Neutrophil (primary cell): ENCODE data around the gene SUPT3H.

Experiments used
- H3K27ac ChIP-seq: fragments of 200-600 bp; sonication (generic); 2 replicates; pipeline ENCODE4 v1.5.1; 2016; ENCODE audit warnings: mild to moderate bottlenecking, moderate library complexity
- H3K27me3 ChIP-seq: fragments of 200-600 bp; sonication (generic); 2 replicates; pipeline ENCODE4 v1.6.0; 2016; ENCODE audit warnings: mild to moderate bottlenecking
- H3K36me3 ChIP-seq: fragments of 200-600 bp; sonication (generic); 2 replicates; pipeline ENCODE4 v1.5.1; 2017
- H3K4me1 ChIP-seq, 2 experiments: fragments of 200-600 bp in 1 of 2; sonication (generic) in 1 of 2; 1 replicate in 1 of 2; 2 replicates in 1 of 2; pipeline versions ENCODE4 v1.5.1 to v1.6.1; 2013 to 2016; ENCODE audit warnings: low read depth in 1 of 2, low read length in 1 of 2, mild to moderate bottlenecking in 1 of 2, moderate library complexity in 1 of 2; ENCODE audit not compliant: control insufficient read depth in 1 of 2, insufficient read depth in 1 of 2
- H3K4me3 ChIP-seq, 2 experiments: fragments of 200-600 bp in 1 of 2; sonication (generic) in 1 of 2; 1 replicate in 1 of 2; 2 replicates in 1 of 2; pipeline ENCODE4 v1.5.1; 2013 to 2016; ENCODE audit warnings: low read depth in 1 of 2, low read length in 1 of 2, mild to moderate bottlenecking in 1 of 2, moderate library complexity in 1 of 2
- H3K9me3 ChIP-seq: fragments of 200-600 bp; sonication (generic); 2 replicates; pipeline ENCODE4 v1.5.1; 2016
- CTCF ChIP-seq: fragments of 200-600 bp; sonication (generic); IDR thresholded peaks from 2 replicates; pipeline ENCODE4 v1.5.1; 2016; ENCODE audit warnings: antibody characterized with exemption

Gene SUPT3H

GRCh38 chr6:45328523-45328922 is 49.2 kb downstream of the SUPT3H start:
- Histone ChIP-seq H3K27me3 (no peaks in the 10 kb centered on the region), H3K9me3 (no peaks in the 10 kb centered on the region), H3K4me3 (no peak overlapping the region), H3K4me1 (peaks cover 0 to 4% of the 10 kb centered on the region in 2 experiments), H3K36me3 (no peaks in the 10 kb centered on the region), H3K27ac (no peak overlapping the region)
- TF ChIP-seq CTCF, result no peak

- Histone ChIP-seq H3K4me3 (no peak within 1 kb of the TSS), H3K27me3 (no peaks in the 10 kb centered on the region), H3K9me3 (no peaks in the 10 kb centered on the region), H3K4me1 (peaks cover 0 to 9% of the 10 kb centered on the region in 2 experiments), H3K36me3 (no peaks in the 10 kb centered on the region), H3K27ac (no peak within 1 kb of the TSS)
- no peak for TF ChIP-seq CTCF
Observed at GRCh38 chr6:45327956-45328522, 49.7 kb downstream of the SUPT3H start, which contains the start of gene RUNX2. TSS of gene RUNX2 (plus strand) at chr6:45328330. CDS start at chr6:45328727, 397 bp downstream.

GRCh38 chr6:45326698-45327417 is 50.9 kb downstream of the SUPT3H start:
- TF ChIP-seq CTCF, result no peak
- Histone ChIP-seq H3K4me3 (no peak overlapping the region), H3K36me3 (no peaks in the 10 kb centered on the region), H3K9me3 (no peaks in the 10 kb centered on the region), H3K27ac (no peak overlapping the region), H3K27me3 (no peaks in the 10 kb centered on the region), H3K4me1 (peaks cover 0 to 13% of the 10 kb centered on the region in 2 experiments)

GRCh38 chr6:45323656-45324224 is 54.0 kb downstream of the SUPT3H start:
- TF ChIP-seq CTCF, result no peak
- Histone ChIP-seq H3K36me3 (no peaks in the 10 kb centered on the region), H3K27ac (no peak overlapping the region), H3K27me3 (no peaks in the 10 kb centered on the region), H3K9me3 (no peaks in the 10 kb centered on the region), H3K4me1 (peaks cover 0 to 13% of the 10 kb centered on the region in 2 experiments), H3K4me3 (no peak overlapping the region)

- Histone ChIP-seq H3K27ac (no peak overlapping the region), H3K27me3 (no peaks in the 10 kb centered on the region), H3K9me3 (no peaks in the 10 kb centered on the region), H3K36me3 (no peaks in the 10 kb centered on the region), H3K4me1 (peaks cover 0 to 13% of the 10 kb centered on the region in 2 experiments), H3K4me3 (no peak overlapping the region)
- TF ChIP-seq CTCF, result no peak
Observed at GRCh38 chr6:45320349-45320748, 57.4 kb downstream of the SUPT3H start.
